K562 (cell line): ENCODE measurements around the gene OVOL3. TPM values are rescaled to one million over a fixed set of nuclear protein-coding genes. Genes with fewer than 3 reads are reported as not detected.

Source experiments
- CAMTA2 ChIP-seq: fragments of 250-450 bp; sonication (Bioruptor Pico); conservative IDR thresholded peaks from 2 replicates; pipeline ENCODE4 v1.5.1; 2022
- CCAR2 ChIP-seq: fragments of 200-400 bp; formaldehyde crosslinking; IDR thresholded peaks from 2 replicates; pipeline ENCODE4 v1.6.1; 2017; ENCODE audit warnings: mild to moderate bottlenecking, low read depth, low read length
- EGR1 ChIP-seq: fragments of 450-650 bp; conservative IDR thresholded peaks from 2 replicates; pipeline ENCODE4 v1.6.1; 2017; ENCODE audit warnings: mild to moderate bottlenecking
- FIP1L1 ChIP-seq: fragments of 200-400 bp; formaldehyde crosslinking; IDR thresholded peaks from 2 replicates; pipeline ENCODE4 v1.6.1; 2018; ENCODE audit warnings: mild to moderate bottlenecking, low read depth, low read length; ENCODE audit not compliant: poor library complexity, severe bottlenecking
- HMGN3 ChIP-seq: IDR thresholded peaks from 2 replicates; pipeline ENCODE4 v1.6.1; 2011; ENCODE audit warnings: borderline replicate concordance, low read depth, mild to moderate bottlenecking, mixed read lengths, low read length; ENCODE audit not compliant: insufficient read length; ENCODE audit errors: extremely low read depth
- MCM7 ChIP-seq, 2 experiments: fragments of 450-650 bp; IDR thresholded peaks; 2 replicates each; pipeline ENCODE4 v1.6.1; 2016 to 2018
- RB1 ChIP-seq: fragments of 450-650 bp; IDR thresholded peaks from 2 replicates; pipeline ENCODE4 v1.6.1; 2017; ENCODE audit warnings: low read depth, mild to moderate bottlenecking
- RBBP5 ChIP-seq: fragments of 200-600 bp; sonication (generic); IDR thresholded peaks from 2 replicates; pipeline ENCODE4 v1.6.1; 2012; ENCODE audit warnings: borderline replicate concordance, mild to moderate bottlenecking, low read length, control low read depth, inconsistent platforms; ENCODE audit not compliant: insufficient read depth, poor library complexity, severe bottlenecking
- RBM17 ChIP-seq: fragments of 200-400 bp; formaldehyde crosslinking; IDR thresholded peaks from 2 replicates; pipeline ENCODE4 v1.6.1; 2017; ENCODE audit warnings: low read depth, mild to moderate bottlenecking, low read length, borderline replicate concordance
- RBM39 ChIP-seq: fragments of 200-400 bp; formaldehyde crosslinking; optimal IDR thresholded peaks from 2 replicates; pipeline ENCODE3; 2018; ENCODE audit warnings: low read depth, low read length
- SMAD1 ChIP-seq: fragments of 150-350 bp; IDR thresholded peaks from 2 replicates; pipeline ENCODE4 v1.6.1; 2014; ENCODE audit warnings: low read length, low read depth; ENCODE audit not compliant: partially characterized antibody
- SRSF1 ChIP-seq: fragments of 200-400 bp; formaldehyde crosslinking; IDR thresholded peaks from 2 replicates; pipeline ENCODE4 v1.6.1; 2017; ENCODE audit warnings: mild to moderate bottlenecking, low read depth, low read length, moderate library complexity
- SRSF3 ChIP-seq: fragments of 200-400 bp; formaldehyde crosslinking; IDR thresholded peaks from 2 replicates; pipeline ENCODE4 v1.6.1; 2016; ENCODE audit warnings: mild to moderate bottlenecking, low read length, moderate library complexity; ENCODE audit not compliant: insufficient read depth
- TEAD1 ChIP-seq, 2 experiments: fragments of 450-650 bp in 1 of 2; sonication (generic) in 1 of 2; formaldehyde crosslinking; IDR thresholded peaks; 2 replicates each; pipeline versions ENCODE4 v1.4.0 to v1.8.0; 2020 to 2022; ENCODE audit warnings: mild to moderate bottlenecking in 2 of 2, missing genetic modification reagents in 1 of 2
- THAP7 ChIP-seq: fragments of 250-450 bp; sonication (Bioruptor Pico); IDR thresholded peaks from 2 replicates; pipeline ENCODE4 v1.5.0; 2021
- THRB ChIP-seq: fragments of 450-650 bp; formaldehyde crosslinking; conservative IDR thresholded peaks from 2 replicates; pipeline ENCODE4 v1.4.0; 2022; ENCODE audit warnings: mild to moderate bottlenecking, missing genetic modification characterization
- TRIM28 ChIP-seq: fragments of 450-650 bp; IDR thresholded peaks from 2 replicates; pipeline ENCODE4 v1.6.1; 2017
- ZNF146 ChIP-seq: IDR thresholded peaks from one replicate; pipeline ENCODE4 v1.6.1; 2018; ENCODE audit warnings: missing compliant biosample characterization; ENCODE audit not compliant: unreplicated experiment
- ZNF212 ChIP-seq: fragments of 450-650 bp; formaldehyde crosslinking; IDR thresholded peaks from 2 replicates; pipeline ENCODE4 v1.4.0; 2020; ENCODE audit warnings: mild to moderate bottlenecking
- ZNF3 ChIP-seq: fragments of 250-450 bp; sonication (Bioruptor Pico); IDR thresholded peaks from 2 replicates; pipeline ENCODE4 v1.5.0; 2021; ENCODE audit warnings: mild to moderate bottlenecking, moderate library complexity
- polyA plus RNA-seq, 8 experiments: library from polyadenylated mRNA; depleted of rRNA in 4 of 8; stranded (reverse) in 5 of 8; unstranded in 3 of 8; fragments of >200 nt; fragmentation: Nextera tagmentation in 2 of 8; fragmentation: Illumina TruSeq in 1 of 8; extraction: Ambion mirVana in 2 of 8; extraction: Trizol in 1 of 8; gene quantifications; 2 replicates each; pipeline versions ENCODE4 v1.2.1 to v1.2.3, GENCODE V29; 2011 to 2014; ENCODE audit warnings: inconsistent platforms in 1 of 8, missing spikeins in 1 of 8
- total RNA-seq, 7 experiments: library from RNA; depleted of rRNA in 6 of 7; stranded (reverse); fragments of >200 nt in 6 of 7; fragmentation: Illumina TruSeq in 2 of 7; extraction: Trizol in 2 of 7; gene quantifications; 2 replicates each; pipeline versions ENCODE4 v1.2.1 to v1.2.3, GENCODE V29; 2011 to 2021; ENCODE audit warnings: low replicate concordance in 1 of 7
- TF ChIP-seq, protein P1 (sequence below): sonication (generic); formaldehyde crosslinking; IDR thresholded peaks from 2 replicates; pipeline ENCODE4 v1.8.0; 2022; ENCODE audit warnings: mild to moderate bottlenecking, missing genetic modification reagents
- TF ChIP-seq, protein P2 (sequence below): fragments of 450-650 bp; IDR thresholded peaks from 2 replicates; pipeline ENCODE4 v1.6.1; 2018; ENCODE audit not compliant: partially characterized antibody

OVOL3 gene
- total and polyA plus RNA-seq, 9 of the 15 experiments (the other 6 are each of a cell fraction or from before 2014, with no cell fraction given): not detected

DNA sequence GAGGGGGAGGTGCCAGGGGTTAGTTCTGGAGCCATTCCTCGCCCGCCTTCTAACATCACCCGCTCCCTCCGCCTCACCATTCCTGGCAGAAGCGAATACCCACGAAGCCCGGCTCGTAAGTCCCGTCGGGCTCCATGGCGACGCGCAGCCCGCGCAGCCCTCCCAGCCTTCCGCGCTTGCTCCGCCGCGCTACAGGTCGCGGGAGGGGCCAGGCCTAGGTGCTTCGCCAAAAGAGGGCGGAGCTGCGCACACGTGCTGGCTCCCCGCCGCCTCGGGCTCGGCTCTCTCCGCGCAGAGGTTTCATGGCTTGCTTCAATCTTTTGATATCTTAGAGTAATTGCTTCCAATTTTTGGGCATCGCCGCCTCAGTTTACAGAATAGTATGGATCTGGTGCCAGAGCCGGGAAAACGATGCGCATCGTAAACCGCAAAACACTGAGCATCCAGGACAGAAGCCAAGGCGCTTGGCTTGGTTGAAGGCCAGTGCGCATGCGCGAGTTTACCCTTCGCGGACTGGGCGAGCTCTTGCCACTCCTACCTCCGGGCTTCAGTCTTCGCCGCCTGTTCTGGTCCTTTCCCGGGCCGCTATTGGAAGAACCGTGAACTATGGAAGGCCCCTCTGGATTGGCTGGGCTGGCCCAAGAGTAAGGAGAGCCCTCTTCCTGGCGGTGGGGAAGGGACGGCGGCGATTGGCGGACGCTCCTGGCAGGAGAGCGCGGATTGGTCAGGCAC lies 3.9 kb downstream of the OVOL3 start, which contains the start of gene POLR2I (continued):
- TF ChIP-seq, protein P1, sequence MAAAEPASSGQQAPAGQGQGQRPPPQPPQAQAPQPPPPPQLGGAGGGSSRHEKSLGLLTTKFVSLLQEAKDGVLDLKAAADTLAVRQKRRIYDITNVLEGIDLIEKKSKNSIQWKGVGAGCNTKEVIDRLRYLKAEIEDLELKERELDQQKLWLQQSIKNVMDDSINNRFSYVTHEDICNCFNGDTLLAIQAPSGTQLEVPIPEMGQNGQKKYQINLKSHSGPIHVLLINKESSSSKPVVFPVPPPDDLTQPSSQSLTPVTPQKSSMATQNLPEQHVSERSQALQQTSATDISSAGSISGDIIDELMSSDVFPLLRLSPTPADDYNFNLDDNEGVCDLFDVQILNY (CRISPR knock-in tag): no peak
- no peak for TF ChIP-seq SRSF3
- no peak for TF ChIP-seq TRIM28
- 0 out of 2 replicates have a peak, but pooled peaks have one; percentile 23 for TF ChIP-seq THRB (CRISPR knock-in tag)
- peak; percentile 65; the same call in 1 of the 2 replicates for TF ChIP-seq ZNF212
- TF ChIP-seq TEAD1 (CRISPR knock-in tag; IDR thresholded peaks at IDR 0.05): peak in 1 of 2 experiments; percentile 62; a peak in 1 of 4 replicates
- TF ChIP-seq RB1: peak; percentile 74
- TF ChIP-seq MCM7 (IDR thresholded peaks at IDR 0.05): no peak
- no peak for TF ChIP-seq THAP7 (CRISPR knock-in tag)
- peak; percentile 42 for TF ChIP-seq SMAD1
- no peak for TF ChIP-seq ZNF3 (CRISPR knock-in tag)
- TF ChIP-seq HMGN3: peak; percentile 79
- TF ChIP-seq SRSF1: no peak
- no peak for TF ChIP-seq EGR1
- no peak for TF ChIP-seq CAMTA2 (CRISPR knock-in tag)
- TF ChIP-seq RBM17: no peak
- no peak for TF ChIP-seq RBM39
- no peak for TF ChIP-seq CCAR2
- peak; percentile 80 for TF ChIP-seq FIP1L1
- peak; percentile 63 for TF ChIP-seq RBBP5
- TF ChIP-seq, protein P2, sequence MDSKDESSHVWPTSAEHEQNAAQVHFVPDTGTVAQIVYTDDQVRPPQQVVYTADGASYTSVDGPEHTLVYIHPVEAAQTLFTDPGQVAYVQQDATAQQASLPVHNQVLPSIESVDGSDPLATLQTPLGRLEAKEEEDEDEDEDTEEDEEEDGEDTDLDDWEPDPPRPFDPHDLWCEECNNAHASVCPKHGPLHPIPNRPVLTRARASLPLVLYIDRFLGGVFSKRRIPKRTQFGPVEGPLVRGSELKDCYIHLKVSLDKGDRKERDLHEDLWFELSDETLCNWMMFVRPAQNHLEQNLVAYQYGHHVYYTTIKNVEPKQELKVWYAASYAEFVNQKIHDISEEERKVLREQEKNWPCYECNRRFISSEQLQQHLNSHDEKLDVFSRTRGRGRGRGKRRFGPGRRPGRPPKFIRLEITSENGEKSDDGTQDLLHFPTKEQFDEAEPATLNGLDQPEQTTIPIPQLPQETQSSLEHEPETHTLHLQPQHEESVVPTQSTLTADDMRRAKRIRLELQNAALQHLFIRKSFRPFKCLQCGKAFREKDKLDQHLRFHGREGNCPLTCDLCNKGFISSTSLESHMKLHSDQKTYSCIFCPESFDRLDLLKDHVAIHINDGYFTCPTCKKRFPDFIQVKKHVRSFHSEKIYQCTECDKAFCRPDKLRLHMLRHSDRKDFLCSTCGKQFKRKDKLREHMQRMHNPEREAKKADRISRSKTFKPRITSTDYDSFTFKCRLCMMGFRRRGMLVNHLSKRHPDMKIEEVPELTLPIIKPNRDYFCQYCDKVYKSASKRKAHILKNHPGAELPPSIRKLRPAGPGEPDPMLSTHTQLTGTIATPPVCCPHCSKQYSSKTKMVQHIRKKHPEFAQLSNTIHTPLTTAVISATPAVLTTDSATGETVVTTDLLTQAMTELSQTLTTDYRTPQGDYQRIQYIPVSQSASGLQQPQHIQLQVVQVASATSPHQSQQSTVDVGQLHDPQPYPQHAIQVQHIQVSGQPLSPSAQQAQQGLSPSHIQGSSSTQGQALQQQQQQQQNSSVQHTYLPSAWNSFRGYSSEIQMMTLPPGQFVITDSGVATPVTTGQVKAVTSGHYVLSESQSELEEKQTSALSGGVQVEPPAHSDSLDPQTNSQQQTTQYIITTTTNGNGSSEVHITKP: peak; percentile 88
- TF ChIP-seq ZNF146 (CRISPR knock-in tag): no peak
